GM18498 (cell line): ENCODE measurements around the gene SAMMSON.

Experiments
- ATAC-seq: cut with Tn5 transposase; IDR thresholded peaks from one replicate; pipeline ENCODE4 v1.9.1; 2021; ENCODE audit warnings: mild to moderate bottlenecking, moderate library complexity; ENCODE audit not compliant: unreplicated experiment

SAMMSON gene

DNA sequence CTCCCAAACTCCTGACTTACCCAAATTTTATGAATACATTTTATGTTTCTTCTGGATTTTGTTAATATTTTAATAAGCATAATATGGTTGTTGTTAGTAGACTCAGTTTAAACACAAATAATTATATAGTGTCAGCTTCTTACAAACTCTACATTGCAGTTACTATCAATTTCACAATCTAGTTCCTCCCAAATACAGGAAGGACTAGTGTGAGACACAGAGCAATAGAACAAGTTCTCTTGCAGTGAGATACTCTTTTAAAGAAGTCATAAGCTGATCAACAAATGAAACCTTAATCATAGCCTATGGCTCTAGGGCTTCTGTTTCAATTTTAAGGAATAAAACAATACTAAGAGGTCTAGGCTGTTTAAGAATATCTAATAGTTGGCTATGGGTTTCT, 86.1 kb downstream of the SAMMSON start:
- no peak for ATAC-seq

DNA sequence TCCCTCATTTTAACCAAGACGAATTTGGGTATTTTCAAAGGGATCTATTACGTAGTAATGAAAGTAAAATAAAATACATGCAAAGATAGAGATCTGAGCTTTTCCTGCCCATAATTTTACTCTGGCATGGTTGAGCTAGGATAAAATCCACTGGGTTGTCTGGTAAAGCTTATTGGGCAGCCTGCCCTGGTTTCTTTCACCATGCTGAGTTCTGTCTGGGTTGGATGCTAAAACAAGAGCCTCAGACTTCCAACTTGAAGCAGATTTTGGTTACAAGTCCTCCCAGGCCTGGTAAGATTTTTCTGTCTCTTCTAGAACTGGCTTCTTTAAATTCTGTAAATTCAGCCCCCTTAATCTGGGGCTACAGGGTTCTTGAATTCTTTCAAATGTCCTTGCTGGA, 86.8 kb downstream of the SAMMSON start:
- ATAC-seq: no peak

DNA sequence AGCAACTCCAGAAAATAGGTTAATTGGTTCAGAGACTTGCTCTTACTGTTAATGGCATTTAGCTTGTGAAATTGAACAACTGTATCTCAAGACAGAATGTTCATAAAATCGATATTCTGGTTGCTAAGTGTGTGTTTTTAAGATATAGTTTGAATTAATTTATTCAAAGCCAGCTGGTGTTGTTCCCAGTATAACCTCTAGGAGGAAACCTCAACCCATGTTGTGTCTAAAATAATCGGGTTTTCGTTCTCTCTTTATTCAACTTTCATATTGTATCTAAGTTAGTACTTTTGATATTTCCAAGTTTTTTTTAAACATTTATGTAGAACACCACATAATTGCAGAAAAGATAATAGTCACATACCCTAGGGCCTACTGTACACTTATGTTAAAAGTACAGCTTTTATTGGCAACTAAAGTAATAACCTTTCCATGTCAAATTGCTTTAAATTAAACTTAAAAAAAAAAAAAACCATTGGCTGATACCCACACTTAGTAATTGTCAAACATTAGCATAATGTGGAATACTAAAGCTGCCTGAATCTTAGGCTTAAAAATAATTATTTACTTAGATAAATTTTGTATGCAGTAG, 90.9 kb downstream of the SAMMSON start:
- ATAC-seq: no peak

DNA sequence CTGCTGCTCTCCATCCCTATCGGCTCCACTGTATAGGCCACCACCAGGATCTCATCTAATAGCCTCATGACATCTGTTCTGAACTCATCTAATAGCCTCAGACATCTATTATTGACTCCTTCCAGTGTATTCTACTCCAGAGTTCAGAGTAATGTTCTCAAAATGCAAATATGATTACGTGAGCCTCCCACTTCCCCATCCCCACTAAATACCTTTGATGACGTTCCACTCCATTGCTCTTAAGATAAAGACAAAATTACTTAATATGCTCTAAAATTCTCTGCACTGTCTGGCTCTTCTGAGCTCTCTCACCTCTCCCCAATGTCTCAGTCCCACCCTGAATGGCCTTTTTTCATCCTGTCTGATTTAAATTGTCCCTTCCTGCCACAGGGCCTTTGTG, 94.7 kb downstream of the SAMMSON start:
- ATAC-seq: no peak

DNA sequence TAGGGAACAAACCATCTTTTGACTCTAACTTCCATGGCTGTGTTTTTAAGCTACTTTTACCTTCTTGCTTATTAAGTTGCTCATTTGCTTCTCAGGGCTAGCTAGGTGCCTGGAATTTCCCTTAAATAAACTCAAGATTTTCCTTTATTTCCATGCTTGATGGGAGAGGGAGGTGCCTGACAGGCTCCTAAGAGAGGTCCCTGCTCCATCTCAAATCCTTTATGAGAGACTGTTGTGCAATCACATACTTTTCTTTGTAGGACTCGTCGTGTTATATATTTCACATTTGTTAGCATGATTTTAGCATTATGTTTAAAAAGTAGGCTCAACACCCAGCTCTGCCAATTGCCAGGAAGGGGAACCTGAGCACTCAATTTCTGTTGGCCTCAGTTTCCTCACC, 95.7 kb downstream of the SAMMSON start:
- no peak for ATAC-seq

DNA sequence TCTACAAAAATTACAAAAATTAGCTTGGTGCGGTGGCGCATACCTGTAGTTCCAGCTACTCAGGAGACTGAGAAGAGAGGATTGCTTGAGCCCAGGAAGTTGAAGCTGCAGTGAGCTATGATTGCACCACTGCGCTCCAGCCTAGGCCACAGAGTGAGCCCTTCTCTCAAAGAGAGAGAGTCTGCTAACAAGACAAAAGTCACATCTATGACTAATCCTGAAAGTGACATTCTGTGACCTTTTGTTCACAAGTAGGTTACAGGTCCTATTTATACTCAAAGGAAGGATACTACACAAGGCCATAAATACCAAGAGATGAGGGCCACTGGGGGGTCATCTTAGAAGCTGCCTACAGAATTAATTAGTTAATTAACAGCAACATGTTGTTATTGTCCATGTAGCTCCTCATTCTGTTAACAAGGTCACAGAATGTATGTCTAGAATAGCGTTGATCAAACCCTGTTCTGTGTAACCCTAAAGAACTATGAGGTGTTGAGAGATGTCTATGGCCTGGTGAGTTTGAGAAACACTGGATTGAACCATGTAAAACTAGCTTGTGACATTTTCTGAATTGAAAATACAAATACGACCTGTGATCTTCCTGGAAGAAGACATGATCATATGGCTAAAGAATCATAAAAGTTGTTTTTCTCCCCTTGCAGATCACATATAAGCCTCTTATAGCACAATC, 97.0 kb downstream of the SAMMSON start:
- ATAC-seq: peak; percentile 90

DNA sequence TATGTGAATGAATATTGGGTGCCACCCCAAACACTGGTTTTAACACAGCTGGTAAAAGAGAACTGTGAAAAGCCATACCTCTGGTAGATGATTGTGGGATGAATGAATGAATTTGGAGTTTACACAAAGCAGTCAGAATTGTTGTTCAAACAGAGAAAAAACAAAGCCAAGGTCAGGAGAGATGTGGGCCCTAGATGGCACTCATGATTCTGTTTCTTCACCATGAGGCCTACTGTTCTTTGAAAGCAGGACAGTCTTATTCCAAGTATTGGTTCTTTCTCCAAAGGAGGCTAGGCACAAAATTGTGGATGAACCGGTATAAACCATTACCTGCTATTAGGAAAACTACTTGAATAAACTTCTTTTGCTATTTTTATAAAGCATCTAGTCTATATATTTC, 97.6 kb downstream of the SAMMSON start:
- ATAC-seq: no peak

DNA sequence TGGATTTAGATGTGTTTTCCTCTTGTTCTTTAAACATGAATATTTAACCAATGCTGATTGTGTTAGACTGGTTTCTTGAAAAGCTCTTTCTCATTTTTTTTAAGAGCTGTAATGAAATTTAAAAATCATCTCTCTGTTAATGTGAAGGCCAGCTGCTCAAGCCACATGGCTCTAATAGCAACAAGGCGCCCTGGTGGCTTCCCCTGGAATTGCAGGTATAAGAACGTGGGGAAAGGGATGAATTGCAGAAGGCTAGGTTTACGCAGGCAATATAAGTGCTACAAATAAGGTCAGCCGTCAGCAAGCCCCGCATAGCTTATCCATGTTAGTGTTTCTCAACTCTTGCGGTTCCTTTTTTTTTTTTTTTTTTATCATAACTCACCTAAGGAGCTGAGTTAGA, 108.5 kb downstream of the SAMMSON start:
- ATAC-seq: no peak

DNA sequence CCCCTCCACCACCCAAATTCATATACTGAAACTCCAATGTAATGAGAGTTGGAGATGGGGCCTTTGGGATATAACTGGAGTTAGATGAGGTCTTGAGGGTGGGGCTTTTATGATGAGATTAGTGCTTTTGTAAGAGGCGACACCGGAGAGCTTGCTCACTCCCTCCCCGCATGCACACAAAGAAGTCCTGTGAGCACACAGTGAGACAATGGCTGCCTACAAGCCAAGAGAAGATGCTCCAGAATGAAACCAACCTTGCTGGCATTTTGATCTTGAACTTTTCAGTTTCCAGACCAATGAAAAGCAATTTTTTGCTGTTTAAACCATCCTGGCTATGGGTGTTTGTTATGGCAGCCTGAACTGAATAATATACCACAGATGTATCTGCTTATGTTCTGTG, 109.0 kb downstream of the SAMMSON start:
- ATAC-seq: no peak

DNA sequence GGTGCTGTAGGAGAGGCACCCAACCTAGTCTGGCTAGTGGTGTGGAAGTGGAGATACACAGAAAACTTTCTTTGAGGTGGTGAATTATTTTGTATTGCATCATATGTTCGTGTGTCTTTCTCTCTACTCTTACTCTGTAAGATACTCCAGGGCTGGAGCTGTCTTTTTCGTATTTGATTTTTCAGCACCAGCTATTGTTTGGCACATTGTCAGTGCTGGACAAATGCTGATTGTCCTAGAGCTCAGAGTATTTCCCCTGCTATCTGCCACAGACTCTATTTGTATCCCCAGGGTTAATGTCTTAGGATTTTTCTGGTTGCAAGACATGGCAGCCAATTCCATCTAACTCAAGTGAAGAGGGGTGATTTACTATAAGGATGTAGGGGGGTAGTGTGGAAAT, 110.5 kb downstream of the SAMMSON start:
- no peak for ATAC-seq

DNA sequence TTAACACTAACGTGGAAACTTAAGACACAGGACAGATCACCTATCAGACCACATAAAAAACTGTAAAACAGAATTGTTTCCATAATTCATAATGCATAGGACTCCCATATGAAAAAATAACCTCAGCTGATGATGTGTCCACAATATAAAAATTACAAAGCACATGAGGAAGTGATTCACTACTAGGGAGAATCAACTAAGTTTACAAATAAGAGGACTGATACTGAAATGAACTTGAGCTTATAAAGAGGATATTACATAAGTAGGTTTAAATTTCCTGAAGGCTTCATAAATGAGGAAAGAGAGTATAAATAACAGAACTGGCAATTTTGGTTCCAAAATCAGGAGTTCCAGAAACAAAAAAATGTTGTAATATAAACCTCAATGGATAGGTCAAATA, 111.9 kb downstream of the SAMMSON start:
- ATAC-seq: no peak

DNA sequence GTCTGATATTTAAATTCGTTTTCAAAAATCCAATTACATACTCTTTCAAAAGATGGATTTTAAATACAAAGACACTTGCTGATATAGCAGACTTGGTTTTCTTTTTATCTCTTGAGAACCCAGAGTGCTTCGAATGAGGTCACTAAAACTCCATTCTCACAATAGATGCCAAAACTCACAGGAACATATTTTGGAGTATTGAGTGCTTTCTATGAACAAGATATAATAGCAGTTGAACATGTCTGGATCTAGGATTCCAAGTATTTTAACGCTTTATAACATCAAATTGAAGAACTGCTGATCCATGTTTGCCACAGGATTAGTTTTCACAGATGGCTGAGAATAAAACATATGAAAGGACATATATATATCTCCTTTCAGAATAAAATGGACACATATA, 113.2 kb downstream of the SAMMSON start:
- no peak for ATAC-seq

DNA sequence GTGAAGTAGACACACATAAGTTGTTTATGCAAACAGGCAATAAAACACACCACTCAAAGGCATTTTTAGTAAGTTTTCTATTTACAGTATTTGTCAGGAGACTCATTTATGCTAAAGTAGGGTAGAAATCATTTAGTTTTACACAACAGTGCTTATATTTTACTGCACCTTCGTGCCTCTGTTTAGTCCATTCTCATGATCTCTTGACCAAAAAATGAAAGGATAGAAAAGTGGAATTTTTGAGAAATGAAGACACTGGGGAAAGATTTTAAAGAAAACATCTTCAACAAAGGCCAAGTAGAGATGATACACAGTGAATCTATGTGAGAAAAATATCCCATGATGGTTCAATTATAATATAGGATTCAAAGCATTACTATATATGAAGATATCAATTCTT, 114.9 kb downstream of the SAMMSON start:
- no peak for ATAC-seq

DNA sequence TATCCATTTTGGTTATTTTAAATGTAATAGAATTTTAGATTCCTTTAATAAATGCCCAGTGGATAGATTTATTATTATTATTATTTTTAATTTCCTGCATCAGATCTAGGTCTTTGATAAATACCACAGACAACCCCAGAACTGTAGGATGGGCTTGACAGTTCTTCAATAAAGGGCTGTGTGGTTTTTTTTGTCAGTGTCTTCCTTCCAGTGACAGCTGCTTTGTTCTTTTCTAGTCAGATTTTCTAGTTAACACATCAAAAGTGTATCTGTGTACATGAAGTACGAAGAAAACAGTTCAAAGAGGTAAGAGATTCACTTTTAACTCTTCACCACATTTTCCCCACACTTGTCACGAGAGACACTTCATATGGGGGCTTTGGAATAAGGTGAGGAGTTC, 120.3 kb downstream of the SAMMSON start:
- no peak for ATAC-seq
